Stimulated activated CD4-positive, alpha-beta T cell treated with anti-CD3 and anti-CD28 coated beads, Interleukin-4, amount 100 ng/mL, for 24 hours (primary cell): Measurements from ENCODE around the gene KIF23.
A peak's percentile ranks its signal among the peaks of the same experiment; 100 is the strongest.

Source experiments
- DNase-seq: peaks from one replicate; pipeline ENCODE4 v3.0.0-alpha.2; 2020

Gene KIF23

GRCh38 chr15:69395460-69395859, 18.7 kb upstream of the KIF23 start:
- no peak for DNase-seq

- DNase-seq = no peak
These were observed 18.2 kb upstream of the KIF23 start for GRCh38 chr15:69395991-69396390.

GRCh38 chr15:69398491-69398891, 15.7 kb upstream of the KIF23 start:
- DNase-seq = no peak

- peak; percentile 32 for DNase-seq
These were observed 13.3 kb upstream of the KIF23 start for GRCh38 chr15:69400850-69401249.

- DNase-seq = no peak
These were observed 11.3 kb upstream of the KIF23 start for GRCh38 chr15:69402816-69403215.

DNA sequence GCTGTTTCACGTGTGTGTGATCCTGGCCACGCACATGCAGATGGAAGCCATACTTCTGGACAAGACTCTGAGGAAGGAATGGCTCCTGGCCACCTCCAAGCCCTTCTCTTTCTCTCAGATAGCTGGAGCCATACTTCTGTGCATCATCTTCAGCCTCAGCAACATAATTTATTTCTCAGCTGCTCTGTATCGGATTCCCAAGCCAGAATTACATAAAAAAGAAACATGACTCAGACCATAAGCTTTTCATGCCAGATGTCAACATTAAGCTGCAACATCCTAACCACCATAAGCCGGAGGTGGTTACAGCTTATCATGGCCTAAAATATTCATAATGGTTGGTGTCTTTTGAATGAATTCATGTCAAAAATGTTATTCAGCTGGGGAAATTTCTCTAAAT, 10.6 kb upstream of the KIF23 start:
- no peak for DNase-seq

DNA sequence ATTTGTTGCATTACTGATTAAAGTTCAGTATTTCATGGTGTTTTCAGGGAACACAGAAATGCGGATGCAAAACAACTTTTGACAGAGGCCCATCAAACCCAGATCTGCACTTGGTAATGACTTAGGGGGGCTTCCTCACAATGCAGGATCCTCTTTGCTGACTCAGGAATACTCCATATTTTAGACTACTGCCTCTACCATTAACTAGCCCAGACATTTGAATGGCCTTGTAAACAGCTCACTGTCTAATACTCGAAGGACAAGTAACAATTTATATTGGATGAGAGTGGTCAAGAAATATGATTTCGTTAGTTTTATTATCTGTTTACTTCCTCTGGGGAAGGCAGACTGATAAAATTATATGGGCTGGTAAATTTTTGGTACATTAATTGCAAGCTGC, 9.0 kb upstream of the KIF23 start:
- no peak for DNase-seq

- no peak for DNase-seq
These were observed 6.3 kb upstream of the KIF23 start for GRCh38 chr15:69407719-69408400.

GRCh38 chr15:69408841-69409240, 5.3 kb upstream of the KIF23 start:
- no peak for DNase-seq

GRCh38 chr15:69410248-69410874, 3.8 kb upstream of the KIF23 start:
- peak; percentile 20 for DNase-seq

DNA sequence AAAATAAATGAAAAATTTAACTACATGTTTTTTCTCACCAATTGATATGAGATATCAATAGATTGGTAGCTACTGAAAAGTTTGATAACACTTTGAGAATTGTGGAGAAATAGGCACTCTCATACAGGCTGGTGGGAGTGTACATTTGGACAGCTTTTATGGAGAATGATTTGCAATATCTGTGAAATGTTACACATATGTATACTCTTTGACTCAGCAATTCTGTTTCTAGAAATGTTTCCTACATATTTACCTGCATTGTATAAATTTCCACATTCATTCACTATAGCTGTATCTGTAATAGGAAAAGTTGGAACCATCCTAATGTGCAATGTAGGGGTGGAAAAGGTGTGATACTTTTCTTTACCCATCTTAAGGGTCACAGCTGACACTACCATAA, 1.9 kb upstream of the KIF23 start:
- DNase-seq = no peak

GRCh38 chr15:69412701-69413100, 1.4 kb upstream of the KIF23 start:
- no peak for DNase-seq

DNA sequence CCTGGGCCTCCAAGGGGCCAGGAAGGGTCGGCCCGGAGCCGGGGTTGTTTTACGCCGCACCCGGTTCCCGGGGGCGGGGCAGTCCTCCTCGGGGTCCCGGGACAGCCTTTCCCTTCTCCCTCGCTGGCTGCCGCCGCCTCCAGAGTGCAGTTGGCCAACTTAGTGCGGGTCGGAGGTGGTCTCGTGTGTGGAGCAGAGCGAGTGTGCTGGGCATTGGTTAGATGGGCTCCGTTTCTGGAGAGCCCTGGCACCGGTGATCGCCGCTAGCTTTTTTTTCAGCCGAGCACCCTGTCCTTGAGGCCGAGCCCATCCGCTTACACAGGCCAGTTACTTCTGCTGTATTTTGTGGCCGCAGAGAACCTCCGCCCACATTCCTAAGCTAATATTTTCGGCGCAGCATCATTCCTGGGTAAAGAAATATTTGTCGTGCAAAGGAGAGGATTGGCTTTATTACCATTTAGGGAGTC, 585 bp downstream of the KIF23 start:
- DNase-seq = no peak

DNA sequence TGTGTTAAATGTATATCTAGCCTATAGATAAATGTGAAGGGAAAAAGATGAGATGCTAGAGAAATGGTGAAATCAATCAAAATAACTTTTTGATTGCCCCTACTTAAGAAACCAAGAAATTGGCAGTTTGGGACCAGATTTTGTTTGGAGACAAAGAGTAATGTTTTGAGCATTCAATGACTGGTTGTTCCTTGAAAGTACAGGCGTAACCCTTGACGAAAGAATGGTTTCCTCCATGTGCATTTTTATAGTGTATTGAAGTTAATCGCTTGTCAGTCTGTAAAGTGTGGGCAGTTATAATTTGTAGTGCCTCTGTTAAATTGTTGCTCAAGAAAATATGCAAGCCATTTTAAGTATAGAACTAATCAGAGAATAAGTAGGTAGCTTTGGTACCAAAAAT, 1.2 kb downstream of the KIF23 start:
- DNase-seq = no peak

GRCh38 chr15:69417581-69417980, 3.4 kb downstream of the KIF23 start:
- DNase-seq = no peak

- no peak for DNase-seq
These were observed 7.3 kb downstream of the KIF23 start for GRCh38 chr15:69421498-69421897.

DNA sequence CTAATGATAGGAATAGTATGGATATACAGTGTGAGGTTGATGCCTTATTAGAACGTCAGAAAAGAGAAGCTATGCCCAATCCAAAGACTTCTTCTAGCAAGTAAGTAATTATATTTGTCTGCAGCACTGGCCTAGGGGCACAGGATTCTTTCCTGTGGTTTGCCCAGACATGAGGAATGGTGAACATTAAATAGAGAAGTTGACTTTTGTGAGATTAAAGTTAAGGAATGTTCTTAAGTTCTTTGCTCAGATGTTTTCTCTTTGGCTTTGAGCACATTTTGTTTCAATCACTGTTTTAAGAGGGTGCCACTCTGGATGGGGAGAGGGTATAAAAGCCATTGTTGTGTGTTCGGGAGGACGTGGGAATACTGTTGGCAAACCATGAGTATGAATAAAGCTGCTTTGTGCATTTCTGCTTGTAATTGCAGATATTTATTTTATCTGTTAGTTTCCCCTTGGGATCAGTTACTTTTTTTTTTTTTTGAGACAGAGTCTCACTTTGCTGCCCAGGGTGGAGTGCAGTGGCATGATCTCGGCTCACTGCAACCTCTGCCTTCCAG, 8.3 kb downstream of the KIF23 start:
- DNase-seq = no peak

DNA sequence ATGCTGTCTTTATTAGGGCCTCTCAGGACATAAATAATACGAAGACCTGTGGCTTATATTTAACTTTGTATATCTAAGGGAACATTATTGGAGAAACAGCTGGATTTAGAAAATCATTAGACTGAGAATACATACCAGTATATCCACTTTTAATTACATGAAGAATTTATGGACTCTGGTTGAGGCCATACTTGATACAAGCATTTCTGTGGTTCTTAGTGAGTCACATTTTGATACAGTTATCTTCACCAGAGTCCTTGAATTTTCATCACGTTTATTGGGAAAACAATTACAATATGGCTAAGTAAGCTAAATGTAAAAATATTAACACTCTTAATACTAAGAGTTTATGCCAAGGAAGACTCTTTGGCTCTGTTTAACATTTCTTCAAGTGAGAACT, 9.9 kb downstream of the KIF23 start:
- no peak for DNase-seq

DNA sequence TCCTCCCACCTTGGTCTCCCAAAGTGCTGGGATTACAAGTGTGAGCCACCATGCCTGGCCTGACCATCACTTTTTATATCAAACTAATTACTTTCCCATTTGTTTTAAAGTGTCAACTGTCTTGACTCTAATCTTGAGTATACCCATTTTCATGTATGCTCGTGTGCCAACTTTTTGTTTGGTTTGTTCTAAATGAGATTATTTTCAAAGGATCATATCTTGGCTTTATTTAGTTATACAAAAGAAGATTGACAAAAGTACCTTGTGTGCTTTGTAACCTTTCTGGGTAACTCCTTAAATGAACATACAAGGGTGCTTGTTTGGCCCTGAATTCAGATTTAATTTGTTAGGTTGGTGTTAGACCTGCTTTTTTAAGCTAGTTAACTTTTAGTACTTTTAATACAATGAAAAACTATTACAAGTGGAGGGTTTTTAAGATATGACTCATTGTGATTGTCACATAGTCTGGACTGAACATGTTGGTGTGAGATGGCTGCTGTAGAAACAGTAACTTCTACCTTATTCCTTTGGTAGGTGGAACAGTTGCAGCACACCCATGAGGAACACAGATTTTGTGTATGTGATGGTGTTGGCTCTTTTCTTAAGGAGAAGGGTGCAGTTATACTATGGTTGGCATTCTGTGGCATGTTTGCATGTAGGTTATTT, 10.7 kb downstream of the KIF23 start:
- DNase-seq = no peak

- DNase-seq = no peak
These were observed 19.7 kb downstream of the KIF23 start for GRCh38 chr15:69433831-69434230.

GRCh38 chr15:69434238-69434637, 20.1 kb downstream of the KIF23 start:
- DNase-seq = no peak

DNA sequence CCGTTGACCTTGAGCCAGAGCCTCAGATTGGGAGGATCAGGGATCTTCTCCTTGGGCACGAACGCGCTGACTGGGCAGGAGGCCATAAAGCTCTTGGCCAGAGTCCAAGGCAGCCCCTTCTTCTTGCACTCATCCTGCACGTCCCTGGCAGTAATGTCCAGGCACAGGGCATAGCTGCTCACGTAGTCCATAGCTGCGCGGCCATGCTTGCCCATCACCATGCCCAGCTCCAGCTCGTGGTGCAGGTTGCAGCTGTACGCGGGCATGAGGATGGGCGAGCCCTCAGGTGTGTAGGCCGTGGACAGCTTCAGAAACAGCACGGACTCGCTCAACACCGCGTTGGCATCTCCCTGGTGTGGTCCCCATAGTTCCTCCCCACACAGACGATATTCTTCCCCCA, 20.5 kb downstream of the KIF23 start:
- DNase-seq = no peak

DNA sequence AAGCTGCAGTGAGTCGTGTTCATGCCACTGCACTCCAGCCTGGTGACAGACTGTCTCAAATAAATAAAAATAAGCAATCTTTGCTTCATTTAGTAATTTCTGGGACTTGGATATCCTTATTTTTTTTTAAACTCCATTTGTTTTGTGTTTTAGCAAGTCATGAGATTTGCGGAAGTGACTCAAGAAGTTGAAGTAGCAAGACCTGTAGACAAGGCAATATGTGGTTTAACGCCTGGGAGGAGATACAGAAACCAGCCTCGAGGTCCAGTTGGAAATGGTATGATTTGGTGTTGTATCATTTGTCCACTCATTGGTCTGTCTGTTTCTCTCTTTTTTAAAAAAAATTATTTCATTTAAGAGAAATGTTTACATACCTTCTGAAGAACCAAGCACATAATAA, 21.8 kb downstream of the KIF23 start:
- no peak for DNase-seq

GRCh38 chr15:69436951-69437350, 22.8 kb downstream of the KIF23 start:
- no peak for DNase-seq
